ENCODE data around the gene PRR11.
"Not testable (repeated sequence)": the region's sequence is repeated elsewhere in the genome, so short reads cannot be mapped to it uniquely, and the experiment has no call there.

Gene PRR11

GRCh38 chr17:59221159-59221847 lies 65.8 kb downstream of the PRR11 start:
- TF ChIP-seq CTCF (conservative IDR thresholded peaks at IDR 0.05) (no peak), ZFX (IDR thresholded peaks at IDR 0.05) (no peak)
- peak overlapping the region; percentile 95 for H3K27ac ChIP-seq

DNA sequence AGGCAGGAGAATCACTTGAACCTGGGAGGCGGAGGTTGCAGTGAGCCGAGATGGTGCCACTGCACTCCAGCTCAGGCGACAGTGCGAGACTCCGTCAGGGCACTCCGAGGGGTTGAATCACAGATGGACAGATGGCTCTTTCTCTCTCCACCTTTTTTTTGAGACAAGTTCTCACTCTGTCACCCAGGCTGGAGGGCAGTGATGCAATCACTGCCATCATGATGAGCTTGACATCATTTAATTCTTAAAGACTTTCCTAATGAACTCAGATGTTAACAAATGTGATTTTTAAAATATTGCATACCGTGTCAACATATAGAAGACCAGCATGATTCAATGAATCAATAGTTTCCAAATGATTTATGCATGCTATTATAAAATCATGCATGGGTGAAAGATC lies 68.3 kb downstream of the PRR11 start:
- H3K27ac ChIP-seq: no peak overlapping the region
- TF ChIP-seq ZFX (IDR thresholded peaks at IDR 0.05) (no peak), CTCF (conservative IDR thresholded peaks at IDR 0.05) (no peak)

GRCh38 chr17:59228588-59228987 lies 73.0 kb downstream of the PRR11 start:
- H3K27ac ChIP-seq: not testable (repeated sequence)

- TF ChIP-seq ZFX (IDR thresholded peaks at IDR 0.05) (no peak), CTCF (conservative IDR thresholded peaks at IDR 0.05) (no peak)
- no peak overlapping the region for H3K27ac ChIP-seq
Measured at GRCh38 chr17:59230764-59231163, 75.2 kb downstream of the PRR11 start.

DNA sequence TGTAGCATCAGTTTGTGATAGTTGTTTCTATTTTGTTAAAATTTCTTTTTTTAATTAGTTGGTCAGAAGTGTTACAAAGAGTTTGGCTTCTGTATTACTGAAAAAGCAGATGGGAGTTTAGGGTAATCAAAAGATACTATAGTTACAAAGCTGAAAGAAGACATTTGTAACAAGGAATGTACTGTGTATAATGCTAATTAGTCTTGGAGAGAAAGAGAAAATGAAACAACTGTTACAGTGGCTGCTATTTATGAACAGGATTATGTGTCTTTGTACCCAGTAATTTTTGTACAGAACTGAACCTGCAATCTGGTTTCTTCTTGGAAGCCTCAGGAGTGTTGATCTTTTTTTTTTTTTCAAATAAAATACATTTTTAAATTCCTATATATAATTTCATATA lies 79.1 kb downstream of the PRR11 start:
- no peak for TF ChIP-seq CTCF (conservative IDR thresholded peaks at IDR 0.05)
- no peak for TF ChIP-seq ZFX (IDR thresholded peaks at IDR 0.05)
- no peak overlapping the region for H3K27ac ChIP-seq

- no peak overlapping the region for H3K27ac ChIP-seq
- no peak for TF ChIP-seq ZFX (IDR thresholded peaks at IDR 0.05)
- TF ChIP-seq CTCF (conservative IDR thresholded peaks at IDR 0.05): no peak
Measured at GRCh38 chr17:59238906-59239305, 83.4 kb downstream of the PRR11 start.

GRCh38 chr17:59244081-59244480 lies 88.5 kb downstream of the PRR11 start:
- H3K27ac ChIP-seq: no peak overlapping the region
- TF ChIP-seq ZFX (IDR thresholded peaks at IDR 0.05) (no peak), CTCF (conservative IDR thresholded peaks at IDR 0.05) (no peak)

Measured in C4-2B (cell line).